Measurements from ENCODE around the gene PLCB2.

The PLCB2 gene

DNA sequence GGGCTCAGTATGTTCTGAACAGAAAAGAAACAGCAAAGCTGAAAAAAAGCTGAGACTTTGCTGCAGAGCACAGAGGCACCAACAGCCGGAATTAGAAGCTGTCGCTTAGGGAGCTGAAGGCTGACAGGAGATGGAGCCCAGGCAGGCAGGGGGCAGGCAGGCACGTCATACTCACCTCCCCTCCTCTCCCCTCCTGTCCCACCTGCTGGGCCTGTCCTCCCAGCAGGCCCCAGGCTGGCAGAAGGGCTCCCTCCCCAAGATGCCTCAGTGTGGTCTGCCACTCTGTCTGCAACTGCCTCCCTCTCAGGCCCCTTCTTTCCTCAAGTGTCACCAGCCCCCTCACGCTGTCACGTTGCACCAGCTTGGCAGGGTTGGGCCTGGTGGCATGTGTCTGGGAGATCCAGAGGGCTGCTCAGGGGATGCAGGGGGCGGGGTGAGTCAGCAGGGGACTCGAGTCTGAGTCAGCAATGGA, 21.6 kb downstream of the PLCB2 start:
- DNase-seq (ENCODE audit: low spot score): no peak

DNA sequence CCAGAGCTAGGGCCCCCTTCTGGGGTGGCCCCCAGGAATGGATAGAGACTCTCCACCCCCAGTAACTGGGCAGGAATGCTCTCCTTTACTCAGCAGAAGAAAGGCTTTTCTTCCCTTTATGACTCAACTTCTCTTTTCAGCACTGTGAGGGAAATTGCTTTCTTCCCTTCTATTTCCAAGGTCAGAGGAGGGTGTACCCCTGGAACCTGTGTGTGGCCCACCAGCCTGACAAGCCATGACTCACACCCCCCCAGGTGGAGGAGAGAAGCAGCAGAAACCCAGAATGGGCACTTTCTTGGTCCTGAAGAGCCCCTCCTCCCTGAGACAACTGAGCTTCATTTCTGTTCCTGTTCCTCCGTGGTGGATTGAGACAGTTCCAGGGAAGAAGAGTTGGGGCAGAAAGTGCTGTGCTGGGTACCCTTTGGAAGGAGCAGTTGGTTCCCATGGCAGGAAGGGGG, 22.2 kb downstream of the PLCB2 start:
- no peak for DNase-seq (ENCODE audit: low spot score)

DNA sequence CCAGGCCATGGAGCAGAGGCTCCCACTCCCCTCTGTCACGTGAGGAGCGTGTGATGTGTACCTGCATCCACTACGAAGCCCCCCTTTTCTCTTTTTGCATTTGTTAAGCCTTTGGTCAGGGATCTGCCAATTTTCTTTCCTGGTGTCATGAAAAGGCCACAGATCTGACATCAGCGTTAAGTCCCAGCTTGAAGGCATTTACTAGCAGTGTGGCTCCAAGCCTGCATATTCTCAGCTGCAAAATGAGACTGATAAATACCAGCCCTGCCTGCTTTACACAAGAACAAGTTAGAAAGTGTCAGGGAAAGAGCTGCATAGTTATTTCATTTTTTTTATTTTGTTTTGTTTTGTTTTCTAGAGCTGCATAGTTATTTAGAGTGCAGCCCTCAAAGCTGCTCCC, 22.6 kb downstream of the PLCB2 start:
- DNase-seq (ENCODE audit: low spot score): no peak

DNA sequence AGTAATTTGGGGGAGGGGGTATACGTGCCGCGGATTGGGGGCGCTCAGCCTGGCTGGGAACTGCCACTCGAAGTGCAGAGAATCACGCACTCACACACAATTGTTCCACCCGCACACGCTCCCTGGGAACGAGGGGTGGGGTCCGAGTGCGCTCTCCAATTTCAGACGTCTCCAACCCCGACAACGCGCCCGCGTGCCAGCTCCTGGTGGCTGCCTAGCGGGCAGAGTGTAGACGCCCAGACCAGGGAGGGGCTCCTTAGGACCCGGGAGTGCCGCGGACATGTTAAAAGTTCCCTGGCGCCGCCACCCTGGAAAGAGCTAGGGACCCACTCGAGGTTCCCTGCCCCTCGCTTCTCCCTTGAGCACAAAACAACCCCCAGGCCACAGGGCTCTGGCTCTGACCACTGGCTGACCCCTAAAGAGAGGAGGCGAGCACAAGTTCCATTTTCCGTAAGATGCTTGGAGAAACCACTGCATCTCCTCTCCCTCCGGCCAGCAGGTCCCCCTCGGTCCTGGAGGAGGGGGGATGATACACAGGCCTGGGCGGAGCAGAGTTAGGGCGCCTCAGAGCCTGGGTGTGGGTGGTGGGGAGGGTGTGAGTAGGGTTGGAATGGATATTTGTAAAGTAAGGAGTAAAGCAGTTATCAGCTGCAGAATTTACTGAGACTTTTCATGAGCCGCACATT, 24.0 kb downstream of the PLCB2 start:
- DNase-seq (ENCODE audit: low spot score): no peak

DNA sequence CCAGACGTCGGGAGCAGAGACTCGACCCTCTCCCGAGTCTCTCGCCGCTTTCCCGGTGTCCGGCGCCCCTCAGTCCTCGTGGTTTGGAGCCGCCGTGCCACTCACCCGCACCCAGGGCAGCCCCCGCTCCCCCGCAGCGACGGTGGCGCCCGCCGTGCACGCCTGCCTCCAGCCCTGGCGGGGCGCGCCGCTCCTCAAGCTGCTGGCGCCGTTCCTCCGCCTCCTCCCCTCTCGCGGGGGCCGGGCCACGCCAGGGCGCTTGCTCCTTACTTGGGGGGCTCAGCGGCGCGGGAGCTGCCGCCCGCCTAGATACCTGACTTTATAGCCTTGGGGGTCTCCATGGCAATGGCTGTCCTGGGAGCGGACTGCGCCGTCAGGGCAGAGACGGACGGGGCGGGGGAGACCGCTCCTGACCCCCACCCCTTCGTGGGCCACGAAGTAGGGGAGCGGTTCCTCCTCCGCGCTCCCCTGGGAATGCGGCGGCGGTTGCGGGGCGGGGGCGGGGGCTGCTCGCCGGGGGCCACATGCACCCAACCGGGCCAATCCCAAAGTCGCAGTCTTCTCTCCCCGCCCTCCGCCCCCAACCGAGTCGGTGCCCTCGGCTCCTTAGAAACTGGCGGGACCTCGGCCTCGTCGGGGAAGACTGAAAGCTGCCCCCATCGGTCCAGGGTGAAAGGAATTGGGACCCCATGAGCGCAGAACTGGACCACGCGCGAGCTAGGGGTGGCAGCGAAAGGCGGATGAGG, 24.7 kb downstream of the PLCB2 start, which contains the start of gene ANKRD63:
ANKRD63 (minus strand) TSS at position 196 of the 746 bp plus-strand sequence. CDS start 478 bp downstream, outside the sequence.
- no peak for DNase-seq (ENCODE audit: low spot score)

DNA sequence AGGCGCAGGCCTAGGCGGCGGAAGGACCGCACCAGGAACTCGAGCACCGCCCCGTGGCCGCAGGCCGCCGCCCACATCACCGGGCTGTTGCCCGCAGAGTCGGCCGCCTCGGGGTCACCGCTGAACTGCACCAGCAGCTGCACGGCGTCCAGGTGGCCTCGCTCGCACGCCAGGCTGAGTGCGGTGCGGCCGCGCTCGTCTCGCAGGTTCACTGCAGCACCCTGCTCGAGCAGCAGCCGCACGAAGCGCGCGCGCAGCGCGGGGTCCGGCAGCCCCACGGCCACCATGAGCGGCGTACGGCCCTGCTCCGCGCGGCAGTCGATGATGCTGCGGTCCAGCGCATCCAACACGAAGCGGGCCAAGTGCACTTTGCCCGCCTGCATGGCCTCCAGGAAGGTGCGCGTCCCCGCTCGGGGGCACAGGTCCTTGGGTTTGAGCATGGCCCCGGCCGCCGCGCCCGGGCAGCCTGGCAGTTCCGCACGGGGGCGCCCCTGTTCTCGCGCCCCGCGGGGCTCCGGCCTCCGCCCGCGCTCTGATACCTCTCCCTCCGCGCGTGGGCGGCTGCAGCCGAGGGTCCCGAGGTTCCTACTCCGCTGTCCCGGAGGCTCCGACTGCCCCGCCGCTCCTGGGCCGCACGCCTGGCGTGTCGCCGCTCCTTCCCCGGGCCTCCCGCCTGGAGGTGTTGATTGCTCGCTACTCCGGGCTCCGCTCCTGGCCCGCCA, 25.4 kb downstream of the PLCB2 start:
- no peak for DNase-seq (ENCODE audit: low spot score)

DNA sequence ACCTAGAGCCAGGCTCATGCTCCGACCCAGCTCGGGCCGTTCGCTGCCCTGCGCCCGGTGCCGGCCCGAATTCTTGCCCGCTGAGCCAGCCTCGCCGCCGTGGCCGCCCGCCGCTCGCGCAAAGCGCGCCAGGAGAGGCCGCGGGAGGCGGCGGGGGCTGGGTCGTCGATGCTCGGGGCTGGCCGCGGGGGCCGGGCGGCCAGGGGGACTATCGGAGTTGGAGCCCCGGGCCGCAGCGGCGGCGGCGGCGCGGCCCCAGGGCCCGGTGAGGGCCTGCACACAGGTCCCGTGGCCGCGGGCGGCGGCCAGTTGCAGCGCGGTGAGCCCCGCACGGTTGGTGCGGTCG, 26.0 kb downstream of the PLCB2 start:
- DNase-seq (ENCODE audit: low spot score): no peak

DNA sequence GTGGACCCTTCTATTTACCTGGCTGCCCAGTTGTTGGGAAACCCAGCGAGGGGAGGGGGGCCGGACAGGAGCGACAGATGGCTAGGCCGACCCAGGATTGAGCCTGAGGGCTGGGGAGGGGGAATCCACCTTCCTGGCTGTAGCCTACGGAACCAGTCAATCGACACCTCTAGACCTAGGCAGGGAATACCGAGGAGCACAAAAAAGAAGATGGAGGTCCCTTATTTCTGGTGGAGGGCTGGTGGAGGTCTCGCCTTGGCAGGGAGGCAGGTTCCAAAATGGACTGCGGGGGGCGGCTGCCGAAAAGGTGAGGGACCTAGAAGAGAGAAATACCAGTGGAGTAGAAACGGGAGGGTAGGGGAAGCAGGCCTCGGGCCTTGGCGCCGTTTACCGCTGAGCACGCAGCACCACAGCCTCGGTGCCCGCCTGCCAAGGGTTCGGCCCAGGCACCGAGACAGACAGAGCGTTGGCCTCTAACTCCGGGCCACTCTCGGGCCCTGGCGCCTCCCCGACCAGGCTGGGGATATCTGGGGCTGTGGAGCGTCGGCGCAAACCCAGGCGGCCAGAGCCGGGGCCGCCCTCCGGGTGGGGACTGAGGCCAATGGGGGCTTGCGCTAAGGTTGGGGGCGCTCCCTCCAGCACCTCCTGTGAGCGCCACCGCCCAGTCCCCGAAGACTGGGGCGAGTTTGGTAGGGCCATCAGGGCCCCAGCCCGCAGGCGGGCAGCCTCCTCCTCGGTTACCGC, 26.5 kb downstream of the PLCB2 start:
- no peak for DNase-seq (ENCODE audit: low spot score)

DNA sequence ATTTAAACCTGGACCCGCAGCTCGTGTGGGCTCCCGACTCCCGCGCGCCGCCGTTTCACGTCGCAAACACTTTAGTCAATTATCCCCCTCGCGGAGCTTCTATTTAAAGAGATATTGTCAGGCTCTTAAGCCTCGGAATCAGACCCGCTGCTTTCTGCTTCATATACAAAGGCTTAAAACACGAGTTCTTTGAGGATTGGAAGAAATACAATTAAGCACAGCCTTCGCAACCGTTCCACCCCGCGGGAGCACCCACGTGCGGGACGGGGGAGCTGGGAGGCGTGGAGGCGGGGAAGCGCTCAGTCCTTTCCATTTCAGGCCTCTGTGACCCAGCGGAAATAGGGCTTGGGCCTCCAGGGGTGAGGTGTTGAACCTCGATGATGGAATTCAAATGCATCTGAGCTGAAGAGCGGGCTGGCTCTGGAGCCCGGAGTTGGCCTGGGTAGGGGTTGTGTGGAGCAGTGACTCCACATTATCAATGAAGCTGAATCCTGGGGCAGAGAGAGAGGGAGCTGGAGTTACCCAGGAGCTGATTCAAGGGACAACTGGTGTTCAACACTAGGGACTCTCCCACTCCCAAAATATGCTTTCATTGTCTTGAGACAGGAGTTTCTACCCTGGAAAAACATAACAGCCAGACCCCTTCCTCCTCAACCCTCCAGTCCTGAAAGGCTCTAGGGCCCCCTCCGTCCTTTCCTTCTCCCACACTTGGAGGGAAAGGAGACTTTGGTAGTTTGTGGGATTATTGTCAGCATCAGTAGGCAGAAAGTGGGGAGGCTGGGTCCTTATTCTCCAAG, 27.3 kb downstream of the PLCB2 start:
- DNase-seq (ENCODE audit: low spot score): no peak

DNA sequence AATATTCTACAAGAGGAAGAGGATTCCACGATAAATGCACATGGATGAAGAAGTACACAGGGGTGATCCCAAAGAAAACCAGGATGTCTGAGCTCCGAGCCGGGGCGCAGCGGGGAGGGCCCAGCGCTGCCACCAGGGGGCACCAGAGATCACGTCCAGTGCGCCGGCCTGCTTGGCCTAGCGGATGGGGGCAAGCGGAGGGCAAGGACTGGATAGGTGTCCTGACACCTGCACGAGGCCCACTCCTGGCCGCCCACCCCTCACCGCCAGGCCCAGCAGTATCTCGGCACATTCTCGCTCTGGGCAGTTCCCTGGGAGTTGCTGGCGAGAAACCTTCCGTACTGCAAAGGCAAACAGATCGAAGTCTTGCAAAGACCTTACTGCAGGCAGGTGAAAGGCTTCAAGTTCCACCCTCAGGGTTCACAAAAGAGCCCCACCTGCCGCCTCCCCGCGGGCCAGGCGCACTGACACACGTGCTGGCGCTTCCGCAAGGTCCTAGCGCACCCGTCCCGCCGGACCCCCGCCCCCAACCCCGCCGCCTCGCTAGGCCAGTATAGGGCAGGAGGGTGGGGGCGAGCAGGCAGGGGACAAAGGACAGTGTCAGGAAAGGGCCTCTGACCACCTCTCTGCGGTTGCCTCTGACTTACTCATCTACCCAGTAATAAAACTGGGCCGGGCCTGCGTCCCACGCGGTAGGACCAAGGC, 28.1 kb downstream of the PLCB2 start:
- peak; percentile 38 for DNase-seq (ENCODE audit: low spot score)

DNA sequence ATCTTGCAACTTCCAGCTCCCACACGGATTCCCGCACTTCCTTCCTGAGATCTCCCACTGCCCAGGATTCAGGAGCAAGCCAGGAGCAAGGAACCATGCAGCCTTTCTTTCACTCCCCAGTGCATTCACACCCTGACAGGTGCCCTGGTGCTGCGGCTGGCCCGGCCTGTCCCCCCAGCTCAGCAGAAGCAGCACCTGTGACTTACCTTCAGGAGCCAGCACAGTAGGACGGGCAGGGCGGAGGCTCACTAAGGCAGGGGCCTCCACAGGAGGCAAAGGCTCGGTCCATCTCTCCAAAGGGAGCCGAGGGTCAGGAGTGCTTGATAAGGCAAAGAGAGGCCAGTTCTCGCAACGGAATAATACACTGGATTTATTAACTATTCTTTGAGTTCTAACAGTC, 29.7 kb downstream of the PLCB2 start:
- no peak for DNase-seq (ENCODE audit: low spot score)

DNA sequence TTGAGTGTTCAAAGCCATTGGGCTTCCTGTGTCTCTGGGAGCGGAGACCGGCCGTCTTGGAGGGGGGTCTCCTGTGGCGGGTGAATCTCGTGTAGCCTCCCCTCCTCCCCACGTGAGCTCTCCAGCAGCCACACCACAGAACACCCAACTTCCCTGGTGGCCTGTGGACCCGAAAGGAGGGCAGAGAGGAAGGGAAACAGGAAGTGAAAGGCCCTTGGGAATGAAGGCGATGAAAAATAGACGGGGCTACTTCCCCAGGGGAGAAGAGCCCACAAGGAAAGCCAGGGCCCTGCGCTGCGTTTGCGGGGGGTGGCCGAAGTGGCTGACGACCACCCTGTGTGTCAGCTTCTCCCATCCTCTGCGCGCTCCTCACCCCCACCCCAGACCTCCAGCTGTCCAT, 30.3 kb downstream of the PLCB2 start:
- no peak for DNase-seq (ENCODE audit: low spot score)

DNA sequence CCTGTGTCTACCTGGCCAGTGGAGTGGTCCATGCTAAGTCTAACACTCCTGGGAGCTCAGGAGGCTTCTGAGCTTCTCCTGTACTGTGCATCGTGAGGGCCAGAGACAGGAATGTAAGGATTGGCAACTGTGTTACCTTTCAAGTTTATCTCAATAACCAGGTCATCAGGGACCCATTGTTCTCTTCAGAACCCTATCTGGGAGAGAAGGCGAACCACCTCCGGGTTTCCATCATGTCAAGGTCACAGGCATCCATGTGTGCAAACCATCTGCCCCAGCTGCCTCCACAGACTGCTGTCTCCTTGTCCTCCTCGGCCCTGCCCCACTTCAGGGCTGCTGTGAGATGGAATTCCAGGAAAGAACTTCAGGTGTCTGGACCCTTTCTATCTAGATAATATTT, 30.8 kb downstream of the PLCB2 start:
- DNase-seq (ENCODE audit: low spot score): no peak

DNA sequence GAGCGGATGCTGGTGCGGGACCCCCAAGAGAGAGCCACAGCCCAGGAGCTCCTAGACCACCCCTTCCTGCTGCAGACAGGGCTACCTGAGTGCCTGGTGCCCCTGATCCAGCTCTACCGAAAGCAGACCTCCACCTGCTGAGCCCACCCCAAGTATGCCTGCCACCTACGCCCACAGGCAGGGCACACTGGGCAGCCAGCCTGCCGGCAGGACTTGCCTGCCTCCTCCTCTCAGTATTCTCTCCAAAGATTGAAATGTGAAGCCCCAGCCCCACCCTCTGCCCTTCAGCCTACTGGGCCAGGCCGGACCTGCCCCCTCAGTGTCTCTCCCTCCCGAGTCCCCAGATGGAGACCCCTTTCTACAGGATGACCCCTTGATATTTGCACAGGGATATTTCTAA, 31.8 kb downstream of the PLCB2 start:
- DNase-seq (ENCODE audit: low spot score): no peak

DNA sequence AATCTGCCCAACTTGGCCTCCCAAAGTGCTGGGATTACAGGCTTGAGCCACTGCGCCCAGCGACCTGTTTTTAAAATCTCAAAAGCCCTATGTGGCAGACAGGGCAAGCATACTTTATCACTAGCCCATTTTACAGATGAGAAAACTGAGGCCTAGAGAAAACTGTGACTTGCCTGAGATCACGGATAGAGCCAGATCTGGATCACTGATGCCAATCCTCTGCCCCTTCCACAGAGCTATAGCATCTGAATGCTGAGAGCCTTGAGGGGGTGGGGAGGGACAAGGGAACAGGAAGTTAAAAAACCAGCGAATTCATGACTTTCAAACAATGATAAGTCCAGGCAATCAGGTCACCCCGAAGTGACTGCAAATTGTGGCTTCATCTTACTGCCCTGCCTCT, 32.2 kb downstream of the PLCB2 start:
- no peak for DNase-seq (ENCODE audit: low spot score)

DNA sequence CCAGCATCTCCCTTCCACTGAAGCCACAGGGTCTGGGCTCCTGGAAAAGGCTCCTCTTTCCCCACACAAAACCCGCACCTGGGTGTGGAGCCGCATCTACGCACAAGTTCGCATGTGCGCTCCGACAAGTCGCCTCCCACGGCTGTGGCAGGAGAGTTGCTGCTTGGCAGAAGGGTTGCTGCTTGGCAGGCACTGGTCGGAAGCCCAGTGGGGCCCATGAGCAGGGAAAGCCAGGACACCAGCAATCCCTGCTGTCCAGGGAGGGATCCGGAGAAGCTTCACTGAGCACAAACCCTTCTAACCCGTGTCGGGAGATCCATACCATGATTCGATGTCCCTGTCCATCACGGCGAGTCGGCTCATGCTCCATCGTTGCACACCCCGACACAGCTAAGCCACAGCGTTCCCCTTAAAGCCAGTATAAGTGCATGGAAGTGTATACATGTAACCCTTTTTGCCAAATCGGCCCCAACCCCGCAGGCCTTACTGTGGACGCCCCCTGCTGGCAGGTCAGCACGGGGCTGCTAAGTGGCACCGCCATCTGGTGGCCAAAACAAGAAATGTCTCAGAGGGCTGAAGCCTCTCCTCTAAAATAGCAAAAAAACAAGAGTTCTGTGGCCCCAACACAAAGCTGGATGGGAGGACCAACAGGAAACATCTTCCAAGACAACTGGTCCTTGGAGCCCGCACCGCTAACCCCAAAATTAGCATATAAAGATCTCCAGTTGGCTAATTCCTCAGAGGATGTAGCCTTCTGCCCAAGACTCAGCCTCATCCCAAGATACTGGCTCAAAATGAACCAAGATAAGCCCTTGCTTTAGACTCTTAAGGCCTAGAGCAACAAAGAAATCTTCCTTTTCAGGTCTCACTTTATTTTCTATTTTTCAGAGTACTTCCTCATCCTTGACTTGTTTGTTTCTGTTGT, 33.1 kb downstream of the PLCB2 start:
- DNase-seq (ENCODE audit: low spot score): peak; percentile 72

DNA sequence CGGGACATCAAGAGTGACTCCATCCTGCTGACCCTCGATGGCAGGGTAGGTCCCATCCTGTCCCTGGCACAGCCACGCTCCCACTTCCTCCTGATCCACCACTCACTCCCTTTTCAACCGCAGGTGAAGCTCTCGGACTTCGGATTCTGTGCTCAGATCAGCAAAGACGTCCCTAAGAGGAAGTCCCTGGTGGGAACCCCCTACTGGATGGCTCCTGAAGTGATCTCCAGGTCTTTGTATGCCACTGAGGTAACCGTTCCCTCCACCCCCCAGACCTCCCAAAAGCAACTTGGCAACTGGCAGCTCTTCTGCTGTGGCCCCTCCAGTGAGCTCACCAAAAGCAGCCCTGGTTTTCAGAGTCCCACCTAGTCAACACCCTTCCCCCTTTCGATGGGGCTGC, 34.3 kb downstream of the PLCB2 start:
- no peak for DNase-seq (ENCODE audit: low spot score)

DNA sequence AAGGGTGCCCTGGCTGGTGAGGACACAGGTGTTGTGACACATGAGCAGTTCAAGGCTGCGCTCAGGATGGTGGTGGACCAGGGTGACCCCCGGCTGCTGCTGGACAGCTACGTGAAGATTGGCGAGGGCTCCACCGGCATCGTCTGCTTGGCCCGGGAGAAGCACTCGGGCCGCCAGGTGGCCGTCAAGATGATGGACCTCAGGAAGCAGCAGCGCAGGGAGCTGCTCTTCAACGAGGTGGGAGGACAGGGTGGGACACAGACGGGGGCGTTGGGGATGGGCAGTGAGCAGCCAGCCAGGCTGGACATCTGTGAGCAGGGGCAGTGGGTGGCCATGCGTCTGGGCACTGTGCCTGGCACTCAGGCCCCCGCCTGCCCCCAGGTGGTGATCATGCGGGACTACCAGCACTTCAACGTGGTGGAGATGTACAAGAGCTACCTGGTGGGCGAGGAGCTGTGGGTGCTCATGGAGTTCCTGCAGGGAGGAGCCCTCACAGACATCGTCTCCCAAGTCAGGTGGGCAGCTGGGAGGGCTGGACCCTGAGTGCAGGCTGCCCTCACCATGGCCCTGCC, 35.2 kb downstream of the PLCB2 start:
- DNase-seq (ENCODE audit: low spot score): no peak
